Erythroblast (primary cell): ENCODE data around the gene KANSL1.
"Not testable (repeated sequence)": the region's sequence is repeated elsewhere in the genome, so short reads cannot be mapped to it uniquely, and the experiment has no call there.

ENCODE experiments used
- GATA1 ChIP-seq: IDR thresholded peaks from 2 replicates; pipeline ENCODE4 v1.6.1; 2011; ENCODE audit warnings: low read depth, mild to moderate bottlenecking, control low read depth, low read length, moderate library complexity
- POLR2A ChIP-seq: IDR thresholded peaks from 2 replicates; pipeline ENCODE4 v1.6.1; 2011; ENCODE audit warnings: mild to moderate bottlenecking, low read length

DNA sequence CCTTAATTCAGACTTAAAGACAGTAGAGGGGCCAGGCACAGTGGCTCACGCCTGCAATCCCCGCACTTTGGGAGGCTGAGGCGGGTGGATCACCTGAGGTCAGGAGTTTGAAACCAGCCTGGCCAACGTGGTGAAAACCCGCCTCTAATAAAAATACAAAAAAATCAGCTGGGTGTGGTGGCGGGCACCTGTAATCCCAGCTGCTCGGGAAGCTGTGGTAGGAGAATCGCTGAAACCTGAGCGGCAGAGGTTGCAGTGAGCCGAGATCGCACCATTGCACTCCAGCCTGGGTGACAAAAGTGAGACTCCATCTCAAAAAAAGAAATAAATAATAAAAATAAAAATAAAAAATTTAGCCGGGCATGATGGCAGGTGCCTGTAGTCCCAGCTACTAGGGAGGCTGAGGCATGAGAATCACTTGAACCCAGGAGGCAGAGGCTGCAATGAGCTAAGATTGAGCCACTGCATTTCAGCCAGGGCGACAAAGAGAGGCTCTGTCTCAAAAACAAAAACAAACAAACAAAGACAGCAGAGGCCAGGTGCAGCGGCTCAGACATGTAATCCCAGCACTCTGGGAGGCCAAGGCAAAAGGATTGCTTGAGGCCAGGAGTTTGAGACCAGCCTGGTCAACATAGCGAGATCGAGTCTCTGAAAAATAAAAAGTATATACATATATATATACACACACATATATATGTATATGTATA, 12.9 kb downstream of the KANSL1 start:
- not testable (repeated sequence) for TF ChIP-seq POLR2A, GATA1
